H1 (cell line): ENCODE data around the gene ZNF346. TPM values are rescaled to one million over a fixed set of nuclear protein-coding genes. Genes with fewer than 3 reads are reported as not detected.

Experiments
- CTCF ChIA-PET: fragments of 300-600 bp; sonication (Branson Sonifier 250); formaldehyde crosslinking; loops from one replicate; lab custom pipeline; 2021; ENCODE audit not compliant: partially characterized antibody; lab: Charles Lee
- POLR2A ChIA-PET: fragments of 300-600 bp; sonication (Branson Sonifier 250); formaldehyde crosslinking; loops from one replicate; lab custom pipeline; 2021; ENCODE audit warnings: inconsistent platforms; ENCODE audit not compliant: partially characterized antibody; lab: Charles Lee
- DNase-seq, 2 experiments: peaks; one replicate each; pipeline versions ENCODE4 v3.0.0 to v3.0.0-alpha.2; 2010 to 2022; ENCODE audit warnings: low spot score in 2 of 2, low read depth in 1 of 2, mixed read lengths in 1 of 2
- FAIRE-seq: peaks from 2 replicates; lab custom pipeline; 2011; peaks lifted over from hg19 to GRCh38; lab: Jason Lieb, UNC
- H2AFZ ChIP-seq: 2 replicates; pipeline ENCODE4 v1.8.1; 2012; ENCODE audit warnings: low read length, inconsistent platforms
- H2AK5ac ChIP-seq: 2 replicates; pipeline ENCODE4 v1.6.1; 2013; ENCODE audit warnings: low read depth, low read length
- H2BK120ac ChIP-seq: replicated peaks from 2 replicates; pipeline ENCODE3; 2013; ENCODE audit warnings: low read depth, low read length, inconsistent platforms
- H2BK12ac ChIP-seq: 2 replicates; pipeline ENCODE4 v1.6.1; 2013; ENCODE audit warnings: low read depth, low read length
- H2BK15ac ChIP-seq: 2 replicates; pipeline ENCODE4 v1.6.1; 2013; ENCODE audit warnings: low read length
- H2BK20ac ChIP-seq: 2 replicates; pipeline ENCODE4 v1.6.1; 2013; ENCODE audit warnings: low read length
- H2BK5ac ChIP-seq: 2 replicates; pipeline ENCODE4 v1.6.1; 2013; ENCODE audit warnings: low read depth, low read length
- H3K14ac ChIP-seq: 2 replicates; pipeline ENCODE4 v1.6.1; 2013; ENCODE audit warnings: inconsistent platforms; ENCODE audit not compliant: insufficient read length
- H3K18ac ChIP-seq: 2 replicates; pipeline ENCODE4 v1.6.1; 2013; ENCODE audit warnings: low read length; ENCODE audit errors: extremely low read depth
- H3K23ac ChIP-seq: 2 replicates; pipeline ENCODE4 v1.6.1; 2013; ENCODE audit warnings: inconsistent platforms; ENCODE audit not compliant: insufficient read length
- H3K23me2 ChIP-seq: 2 replicates; pipeline ENCODE4 v1.6.1; 2013; ENCODE audit warnings: low read depth, low read length
- H3K27ac ChIP-seq: 2 replicates; pipeline ENCODE4 v1.6.1; 2011; ENCODE audit warnings: low read depth, low read length, inconsistent platforms
- H3K27me3 ChIP-seq, 4 experiments: replicated peaks in 1 of 4; 1 replicate in 1 of 4; 2 replicates in 3 of 4; pipeline versions ENCODE4 v1.6.1 to v1.8.1; 2011 to 2013; ENCODE audit warnings: low read length in 3 of 4, mild to moderate bottlenecking in 3 of 4, inconsistent platforms in 2 of 4, mixed read lengths in 2 of 4, moderate library complexity in 1 of 4; ENCODE audit not compliant: control insufficient read depth in 3 of 4, insufficient read depth in 3 of 4; ENCODE audit errors: extremely low read depth in 1 of 4
- H3K36me3 ChIP-seq, 4 experiments: 2 replicates each; pipeline versions ENCODE4 v1.6.1 to v1.8.1; 2011 to 2013; ENCODE audit warnings: mild to moderate bottlenecking in 4 of 4, low read length in 3 of 4, moderate library complexity in 2 of 4, control low read depth in 1 of 4, inconsistent platforms in 1 of 4; ENCODE audit not compliant: insufficient read depth in 4 of 4, control insufficient read depth in 2 of 4
- H3K4ac ChIP-seq: replicated peaks from 2 replicates; pipeline ENCODE3; 2013; ENCODE audit warnings: low read length, low read depth, mixed read lengths, inconsistent platforms; ENCODE audit not compliant: insufficient read length
- H3K4me1 ChIP-seq, 4 experiments: replicated peaks in 1 of 4; 1 replicate in 1 of 4; 2 replicates in 3 of 4; pipeline versions ENCODE4 v1.6.1 to v1.8.1; 2011 to 2013; ENCODE audit warnings: low read length in 3 of 4, inconsistent platforms in 2 of 4, mixed read lengths in 1 of 4; ENCODE audit not compliant: insufficient read depth in 4 of 4, control insufficient read depth in 3 of 4
- H3K4me2 ChIP-seq, 2 experiments: 2 replicates each; pipeline versions ENCODE4 v1.6.1 to v1.8.1; 2011 to 2013; ENCODE audit warnings: low read depth in 2 of 2, low read length in 2 of 2, control low read depth in 1 of 2, inconsistent platforms in 1 of 2, mild to moderate bottlenecking in 1 of 2; ENCODE audit not compliant: insufficient read depth in 1 of 2
- H3K4me3 ChIP-seq, 4 experiments: fragments of 200-600, 300-600 bp in 1 of 4; sonication (generic), shearing (Covaris generic), sonication (Bioruptor Twin) in 1 of 4; 2 replicates each; pipeline versions ENCODE4 v1.5.1 to v1.8.1; 2011 to 2016; ENCODE audit warnings: low read length in 4 of 4, low read depth in 3 of 4, control low read depth in 2 of 4, inconsistent platforms in 2 of 4, mild to moderate bottlenecking in 2 of 4, mixed read lengths in 1 of 4, moderate library complexity in 1 of 4; ENCODE audit not compliant: insufficient read depth in 2 of 4; ENCODE audit errors: extremely low read depth in 1 of 4
- H3K56ac ChIP-seq: replicated peaks from 2 replicates; pipeline ENCODE3; 2013; ENCODE audit warnings: low read depth, mild to moderate bottlenecking, mixed read lengths, low read length, inconsistent platforms; ENCODE audit not compliant: insufficient read length
- H3K79me1 ChIP-seq: 2 replicates; pipeline ENCODE4 v1.6.1; 2013; ENCODE audit warnings: low read depth, low read length, control low read depth
- H3K79me2 ChIP-seq, 2 experiments: 2 replicates each; pipeline versions ENCODE4 v1.6.1 to v1.8.1; 2012 to 2013; ENCODE audit warnings: low read length in 2 of 2, mild to moderate bottlenecking in 2 of 2, inconsistent platforms in 1 of 2; ENCODE audit not compliant: insufficient read depth in 2 of 2, control insufficient read depth in 1 of 2
- H3K9ac ChIP-seq, 4 experiments: replicated peaks in 1 of 4; 1 replicate in 1 of 4; 2 replicates in 3 of 4; pipeline versions ENCODE4 v1.6.1 to v1.8.1; 2011 to 2013; ENCODE audit warnings: low read depth in 3 of 4, low read length in 3 of 4, control low read depth in 2 of 4, mild to moderate bottlenecking in 2 of 4, moderate library complexity in 2 of 4, inconsistent platforms in 1 of 4; ENCODE audit errors: extremely low read depth in 1 of 4
- H3K9me3 ChIP-seq, 2 experiments: 2 replicates each; pipeline versions ENCODE4 v1.6.1 to v1.8.1; 2012 to 2013; ENCODE audit warnings: mild to moderate bottlenecking in 2 of 2, moderate library complexity in 2 of 2, control low read depth in 1 of 2, inconsistent platforms in 1 of 2, low read depth in 1 of 2, low read length in 1 of 2, mixed read lengths in 1 of 2; ENCODE audit not compliant: insufficient read depth in 2 of 2
- H4K20me1 ChIP-seq, 2 experiments: replicated peaks in 1 of 2; 2 replicates each; pipeline versions ENCODE3 to v1.8.1; 2011 to 2013; ENCODE audit warnings: inconsistent platforms in 2 of 2, low read length in 2 of 2, mild to moderate bottlenecking in 1 of 2; ENCODE audit not compliant: insufficient read depth in 2 of 2, control insufficient read depth in 1 of 2
- H4K5ac ChIP-seq: 2 replicates; pipeline ENCODE4 v1.6.1; 2013; ENCODE audit warnings: low read length, low read depth, mixed read lengths, inconsistent platforms; ENCODE audit not compliant: insufficient read length
- H4K8ac ChIP-seq: 2 replicates; pipeline ENCODE4 v1.8.0; 2013; ENCODE audit warnings: mild to moderate bottlenecking, moderate library complexity, low read length, inconsistent platforms; ENCODE audit not compliant: insufficient read depth; ENCODE audit errors: extremely low read depth
- H4K91ac ChIP-seq: replicated peaks from 2 replicates; pipeline ENCODE3; 2013; ENCODE audit warnings: low read length, mixed read lengths, inconsistent platforms; ENCODE audit not compliant: insufficient read length
- ATF3 ChIP-seq: IDR thresholded peaks from 2 replicates; pipeline ENCODE4 v1.6.1; 2011; ENCODE audit warnings: low read depth, mild to moderate bottlenecking, low read length; ENCODE audit not compliant: insufficient read depth
- BCL11A ChIP-seq, 2 experiments: IDR thresholded peaks; one replicate each; pipeline ENCODE4 v1.6.1; 2011; ENCODE audit warnings: low read depth in 2 of 2, low read length in 2 of 2, mild to moderate bottlenecking in 2 of 2
- CBX5 ChIP-seq: fragments of 300-800, 300-1000 bp; sonication (generic); IDR thresholded peaks from 2 replicates; pipeline ENCODE4 v1.7.1; 2016; ENCODE audit warnings: antibody characterized with exemption, low read length, low read depth
- CEBPB ChIP-seq: IDR thresholded peaks from 2 replicates; pipeline ENCODE4 v1.6.1; 2012; ENCODE audit warnings: low read depth, low read length
- CHD2 ChIP-seq: IDR thresholded peaks from 2 replicates; pipeline ENCODE4 v1.6.1; 2012; ENCODE audit warnings: low read length, improper control_type of control experiment
- EP300 ChIP-seq, 2 experiments: IDR thresholded peaks; 1 replicate in 1 of 2; 2 replicates in 1 of 2; pipeline ENCODE4 v1.6.1; 2011 to 2012; ENCODE audit warnings: low read depth in 2 of 2, low read length in 2 of 2, mild to moderate bottlenecking in 2 of 2, borderline replicate concordance in 1 of 2, inconsistent platforms in 1 of 2, moderate library complexity in 1 of 2
- FOSL1 ChIP-seq: IDR thresholded peaks from 2 replicates; pipeline ENCODE4 v1.6.1; 2011; ENCODE audit warnings: mild to moderate bottlenecking, low read depth, low read length, moderate library complexity; ENCODE audit not compliant: insufficient read depth
- GABPA ChIP-seq: IDR thresholded peaks from 2 replicates; pipeline ENCODE4 v1.6.1; 2011; ENCODE audit warnings: mild to moderate bottlenecking, low read length, moderate library complexity, borderline replicate concordance; ENCODE audit not compliant: insufficient read depth
- JUN ChIP-seq: IDR thresholded peaks from 2 replicates; pipeline ENCODE4 v1.6.1; 2011; ENCODE audit warnings: low read depth, mild to moderate bottlenecking, improper control_type of control experiment, low read length
- RNF2 ChIP-seq: fragments of 200-900, 300-1000 bp; sonication (generic); IDR thresholded peaks from 2 replicates; pipeline ENCODE4 v1.7.1; 2016; ENCODE audit warnings: borderline replicate concordance, low read depth, mild to moderate bottlenecking, antibody characterized with exemption, low read length; ENCODE audit not compliant: poor library complexity, severe bottlenecking; ENCODE audit errors: missing control alignments
- RXRA ChIP-seq: IDR thresholded peaks from 2 replicates; pipeline ENCODE4 v1.6.1; 2011; ENCODE audit warnings: low read depth, mild to moderate bottlenecking, low read length, moderate library complexity; ENCODE audit not compliant: insufficient read depth
- SAP30 ChIP-seq: fragments of 300-600 bp; sonication (generic); IDR thresholded peaks from 2 replicates; pipeline ENCODE4 v1.7.1; 2012; ENCODE audit warnings: low read length, moderate library complexity, mild to moderate bottlenecking, inconsistent platforms; ENCODE audit not compliant: insufficient read depth, insufficient replicate concordance
- SP2 ChIP-seq: IDR thresholded peaks from 2 replicates; pipeline ENCODE4 v1.6.1; 2012; ENCODE audit warnings: mild to moderate bottlenecking, low read length, inconsistent platforms
- WGBS, 2 experiments: shearing (Covaris generic) in 1 of 2; methylation state at CpG; one replicate each; pipeline versions ENCODE4 v1.1.6 to v1.1.7; 2013 to 2015; ENCODE audit warnings: low lambda C conversion rate in 2 of 2, mixed read lengths in 2 of 2, inconsistent platforms in 1 of 2, low coverage in 1 of 2, missing lambda C conversion rate in 1 of 2; ENCODE audit not compliant: insufficient replicate concordance in 2 of 2, insufficient coverage in 1 of 2, insufficient read length in 1 of 2; ENCODE audit errors: extremely low coverage in 1 of 2, missing lambda C conversion rate in 1 of 2; 5-methylcytosine and 5-hydroxymethylcytosine counted together
- polyA plus RNA-seq, 7 experiments: library from polyadenylated mRNA; depleted of rRNA in 3 of 7; stranded (reverse) in 5 of 7; unstranded in 2 of 7; fragments of >200 nt in 5 of 7; fragments of 200-250 nt in 2 of 7; gene quantifications; 1 replicate in 5 of 7; 2 replicates in 1 of 7; 4 replicates in 1 of 7; pipeline versions ENCODE4 v1.2.1 to v1.2.3, GENCODE V29; 2011 to 2013; ENCODE audit warnings: missing spikeins in 2 of 7, mixed read lengths in 2 of 7
- total RNA-seq: library from RNA; stranded (reverse); fragmentation: NEBNext Ultra II Directional; extraction: Animal tissue kit (Norgen Biotek cat#: 25700); gene quantifications from 2 replicates; pipeline ENCODE4 v1.2.1, GENCODE V29; 2021

Gene ZNF346
- total and polyA plus RNA-seq, 2 of the 8 experiments (the other 6 are each of a cell fraction or from before 2014, with no cell fraction given) = 19.9 to 20.8 TPM

- CTCF ChIA-PET = no interaction called here
- Histone ChIP-seq H3K79me2 (peaks cover 0 to 69% of the 10 kb centered on the region in 2 experiments; a peak in 3 of 4 replicates), H3K23me2 (no peaks in the 10 kb centered on the region), H3K27ac (no peak overlapping the region), H3K27me3 (no peaks in the 10 kb centered on the region), H3K14ac (no peak overlapping the region), H2BK15ac (no peak overlapping the region), H3K4me2 (no peak overlapping the region), H3K23ac (no peak overlapping the region), H4K5ac (no peak overlapping the region), H2BK12ac (no peak overlapping the region), H4K91ac (no peak overlapping the region), H3K79me1 (no peaks in the 10 kb centered on the region; the same call in none of the 2 replicates), H4K8ac (no peak overlapping the region), H3K4ac (no peak overlapping the region), H3K56ac (no peak overlapping the region), H3K18ac (no peak overlapping the region), H2BK20ac (no peak overlapping the region), H2BK120ac (no peak overlapping the region), H2BK5ac (no peak overlapping the region), H2AFZ (no peak overlapping the region), H2AK5ac (no peak overlapping the region), H3K9me3 (peaks cover 5 to 17% of the 10 kb centered on the region in 2 experiments; a peak in 3 of 4 replicates), H3K36me3 (peaks cover 0 to 13% (median 2%) of the 10 kb centered on the region in 4 experiments; a peak in 3 of 8 replicates), H4K20me1 (no peaks in the 10 kb centered on the region), H3K9ac (no peak overlapping the region), H3K4me3 (no peak overlapping the region), H3K4me1 (no peaks in the 10 kb centered on the region)
- DNase-seq (no peak), FAIRE-seq (no peak)
- no peak for TF ChIP-seq SP2
- TF ChIP-seq JUN = no peak
- TF ChIP-seq CEBPB = no peak
- TF ChIP-seq RNF2 = no peak
- TF ChIP-seq SAP30 = no peak
- TF ChIP-seq BCL11A (IDR thresholded peaks at IDR 0.05; ENCODE audit: low read depth in 2 of 2, low read length in 2 of 2) = no peak
- TF ChIP-seq GABPA = no peak
- no peak for TF ChIP-seq ATF3
- no peak for TF ChIP-seq CBX5
- no peak for TF ChIP-seq FOSL1
- TF ChIP-seq EP300 (IDR thresholded peaks at IDR 0.05; ENCODE audit: borderline replicate concordance in 1 of 2, low read depth in 2 of 2, low read length in 2 of 2) = no peak
- no peak for TF ChIP-seq CHD2
- TF ChIP-seq RXRA = no peak
- POLR2A ChIA-PET = no interaction called here
- WGBS, 2 experiments = 91% methylated on average over 3 of the region's 3 CpGs; no CpG with 5 or more reads in 1 of the 2 experiments
Measured at GRCh38 chr5:176987583-176987982, 34.9 kb upstream of the ZNF346 start.
